Caco-2 (cell line): ENCODE measurements around the gene COMMD10. TPM values are rescaled to one million over a fixed set of nuclear protein-coding genes. Genes with fewer than 3 reads are reported as not detected.

Experiments
- BruUV-seq: library from RNA; stranded (reverse); fragments of 400-500 nt; replicated peaks from 2 replicates; lab custom pipeline; 2021; lab: Mats Ljungman, UMichigan
- CTCF ChIA-PET: fragments of 300-600 bp; sonication (Branson Sonifier 250); formaldehyde crosslinking; loops from one replicate; lab custom pipeline; 2022; ENCODE audit warnings: antibody characterized with exemption; lab: Charles Lee
- POLR2A ChIA-PET: fragments of 300-600 bp; sonication (Branson Sonifier 250); formaldehyde crosslinking; loops from one replicate; lab custom pipeline; 2022; ENCODE audit warnings: antibody characterized with exemption; lab: Charles Lee
- DNase-seq, 2 experiments: peaks; one replicate each; pipeline versions ENCODE4 v3.0.0 to v3.0.0-alpha.2; 2020 to 2022
- H3K27me3 ChIP-seq: replicated peaks from 2 replicates; pipeline ENCODE4 v1.6.0; 2011; ENCODE audit warnings: low read length; ENCODE audit not compliant: control insufficient read depth, insufficient read depth
- H3K36me3 ChIP-seq: 2 replicates; pipeline ENCODE4 v1.5.1; 2011; ENCODE audit warnings: low read length; ENCODE audit not compliant: control insufficient read depth, insufficient read depth
- H3K4me1 ChIP-seq: fragments of 250-450 bp; sonication (Bioruptor Pico); 2 replicates; pipeline ENCODE4 v1.5.1; 2020; ENCODE audit warnings: mild to moderate bottlenecking
- H3K4me3 ChIP-seq: 2 replicates; pipeline ENCODE4 v1.5.1; 2011; ENCODE audit warnings: low read depth, mild to moderate bottlenecking, control low read depth, low read length
- H3K9me3 ChIP-seq: fragments of 250-450 bp; sonication (Bioruptor Pico); 2 replicates; pipeline ENCODE4 v1.5.1; 2020; ENCODE audit warnings: mild to moderate bottlenecking, moderate library complexity
- H3K27ac Mint-ChIP-seq: one replicate; pipeline ENCODE4 v1.8.0; 2022; ENCODE audit warnings: mixed read lengths; ENCODE audit not compliant: unreplicated experiment
- H3K27me3 Mint-ChIP-seq: one replicate; pipeline ENCODE4 v1.8.0; 2022; ENCODE audit warnings: mixed read lengths; ENCODE audit not compliant: insufficient read depth, unreplicated experiment
- H3K36me3 Mint-ChIP-seq: one replicate; pipeline ENCODE4 v1.8.0; 2022; ENCODE audit warnings: mild to moderate bottlenecking, mixed read lengths; ENCODE audit not compliant: insufficient read depth, unreplicated experiment
- H3K4me1 Mint-ChIP-seq: one replicate; pipeline ENCODE4 v1.8.0; 2022; ENCODE audit warnings: low read depth, mixed read lengths; ENCODE audit not compliant: unreplicated experiment
- H3K4me3 Mint-ChIP-seq: one replicate; pipeline ENCODE4 v1.8.0; 2022; ENCODE audit warnings: mild to moderate bottlenecking, moderate library complexity, mixed read lengths; ENCODE audit not compliant: unreplicated experiment
- H3K9me3 Mint-ChIP-seq: one replicate; pipeline ENCODE4 v1.8.0; 2022; ENCODE audit warnings: mixed read lengths; ENCODE audit not compliant: unreplicated experiment
- CTCF ChIP-seq, 2 experiments: fragments of 200-600 bp in 1 of 2; IDR thresholded peaks; 1 replicate in 1 of 2; 2 replicates in 1 of 2; pipeline versions ENCODE4 v1.5.1 to v1.8.0; 2011 to 2022; ENCODE audit warnings: antibody characterized with exemption in 1 of 2, control low read depth in 1 of 2, inconsistent platforms in 1 of 2, low read depth in 1 of 2, low read length in 1 of 2, mild to moderate bottlenecking in 1 of 2, moderate library complexity in 1 of 2; ENCODE audit not compliant: insufficient read depth in 1 of 2, severe bottlenecking in 1 of 2, unreplicated experiment in 1 of 2
- intact Hi-C: fragments of 100-400 bp; cut with micrococcal nuclease; formaldehyde crosslinking; loops from one replicate; pipeline ENCODE4 v1.10.0; 2022; ENCODE audit not compliant: unreplicated experiment
- total RNA-seq: library from RNA; stranded (reverse); gene quantifications from 2 replicates; pipeline ENCODE4 v1.2.3, GENCODE V29; 2022

The COMMD10 gene
- total RNA-seq, 1 experiment from 2014 or later = 26.4 TPM

- Mint-ChIP-seq H3K27me3 (no peaks in the 10 kb centered on the region), H3K9me3 (no peaks in the 10 kb centered on the region), H3K4me1 (no peaks in the 10 kb centered on the region), H3K36me3 (no peaks in the 10 kb centered on the region), H3K4me3 (no peak overlapping the region), H3K27ac (no peak overlapping the region)
- Histone ChIP-seq H3K36me3 (no peaks in the 10 kb centered on the region), H3K27me3 (no peaks in the 10 kb centered on the region), H3K4me3 (no peak overlapping the region), H3K9me3 (no peaks in the 10 kb centered on the region), H3K4me1 (no peaks in the 10 kb centered on the region)
- POLR2A ChIA-PET = interaction anchor here (0.6 to 0.7 kb wide), 2 partner anchors 403 to 447 kb away, joined by 3 to 4 read pairs; no protein-coding TSS in a partner anchor
- intact Hi-C loops = no loop called here
- BruUV-seq = no TSS peak
- CTCF ChIA-PET = no interaction called here
- no peak for DNase-seq
- no peak for TF ChIP-seq CTCF (IDR thresholded peaks at IDR 0.05; ENCODE audit: insufficient read depth in 1 of 2, low read depth in 1 of 2, low read length in 1 of 2, severe bottlenecking in 1 of 2, unreplicated experiment in 1 of 2)
Observed at GRCh38 chr5:116225281-116225922, 140.6 kb downstream of the COMMD10 start.

- H3K4me3 Mint-ChIP-seq = no peak overlapping the region
- no peaks in the 10 kb centered on the region for H3K9me3 ChIP-seq
- DNase-seq = no peak
- H3K9me3 Mint-ChIP-seq = peaks cover 9% of the 10 kb centered on the region
- peaks cover 8% of the 10 kb centered on the region for H3K4me1 Mint-ChIP-seq
- TF ChIP-seq CTCF (IDR thresholded peaks at IDR 0.05; ENCODE audit: insufficient read depth in 1 of 2, low read depth in 1 of 2, low read length in 1 of 2, severe bottlenecking in 1 of 2, unreplicated experiment in 1 of 2) = no peak
- H3K27me3 ChIP-seq = no peaks in the 10 kb centered on the region
- BruUV-seq = no TSS peak
- CTCF ChIA-PET = no interaction called here
- no peak overlapping the region for H3K4me3 ChIP-seq
- H3K36me3 Mint-ChIP-seq = no peaks in the 10 kb centered on the region
- POLR2A ChIA-PET = no interaction called here
- H3K27me3 Mint-ChIP-seq = no peaks in the 10 kb centered on the region
- H3K27ac Mint-ChIP-seq = no peak overlapping the region
- H3K4me1 ChIP-seq = peaks cover 9% of the 10 kb centered on the region
- H3K36me3 ChIP-seq = no peaks in the 10 kb centered on the region
- intact Hi-C loops = no loop called here
Observed at GRCh38 chr5:116229131-116229689, 144.4 kb downstream of the COMMD10 start.

- no peaks in the 10 kb centered on the region for H3K36me3 ChIP-seq
- intact Hi-C loops = no loop called here
- BruUV-seq = no TSS peak
Observed at GRCh38 chr5:116231288-116231687, 146.5 kb downstream of the COMMD10 start.

More at GRCh38 chr5:116231288-116231687, 146.5 kb downstream of the COMMD10 start:
- Histone ChIP-seq H3K4me1 (peaks cover 9% of the 10 kb centered on the region), H3K4me3 (no peak overlapping the region), H3K9me3 (no peaks in the 10 kb centered on the region), H3K27me3 (no peaks in the 10 kb centered on the region)
- ChIA-PET POLR2A (interaction anchor here (0.6 kb wide), 1 partner anchor 152 kb away, joined by 3 read pairs; no protein-coding TSS in a partner anchor), CTCF (no interaction called here)
- Mint-ChIP-seq H3K27ac (no peak overlapping the region), H3K4me1 (peaks cover 8% of the 10 kb centered on the region), H3K4me3 (no peak overlapping the region), H3K36me3 (no peaks in the 10 kb centered on the region), H3K27me3 (no peaks in the 10 kb centered on the region), H3K9me3 (peaks cover 9% of the 10 kb centered on the region)
- TF ChIP-seq CTCF (IDR thresholded peaks at IDR 0.05; ENCODE audit: insufficient read depth in 1 of 2, low read depth in 1 of 2, low read length in 1 of 2, severe bottlenecking in 1 of 2, unreplicated experiment in 1 of 2) = no peak
- no peak for DNase-seq
